HG03103 (cell line): ENCODE data around the gene ALDH1A1.

Source experiments
- ATAC-seq: cut with Tn5 transposase; IDR thresholded peaks from one replicate; pipeline ENCODE4 v1.9.1; 2021; ENCODE audit warnings: low read depth; ENCODE audit not compliant: unreplicated experiment

Gene ALDH1A1

GRCh38 chr9:72921888-72922654, 30.8 kb downstream of the ALDH1A1 start:
- ATAC-seq, result no peak

GRCh38 chr9:72919246-72919945, 33.5 kb downstream of the ALDH1A1 start:
- ATAC-seq, result no peak

GRCh38 chr9:72917892-72918509, 34.9 kb downstream of the ALDH1A1 start:
- ATAC-seq, result no peak

GRCh38 chr9:72915659-72916058, 37.2 kb downstream of the ALDH1A1 start:
- ATAC-seq, result no peak

- ATAC-seq, result no peak
These were observed 38.1 kb downstream of the ALDH1A1 start for GRCh38 chr9:72914750-72915149.

GRCh38 chr9:72913382-72914009, 39.4 kb downstream of the ALDH1A1 start:
- no peak for ATAC-seq

GRCh38 chr9:72912476-72913381, 40.1 kb downstream of the ALDH1A1 start:
- ATAC-seq, result no peak

GRCh38 chr9:72911816-72912215, 41.0 kb downstream of the ALDH1A1 start:
- no peak for ATAC-seq

GRCh38 chr9:72911247-72911775, 41.5 kb downstream of the ALDH1A1 start:
- ATAC-seq, result no peak

GRCh38 chr9:72909428-72909827, 43.4 kb downstream of the ALDH1A1 start:
- no peak for ATAC-seq

GRCh38 chr9:72907421-72907820, 45.4 kb downstream of the ALDH1A1 start:
- ATAC-seq, result no peak

GRCh38 chr9:72906810-72907209, 46.0 kb downstream of the ALDH1A1 start:
- ATAC-seq, result no peak

- no peak for ATAC-seq
These were observed 47.1 kb downstream of the ALDH1A1 start for GRCh38 chr9:72905514-72906480.

- ATAC-seq, result no peak
These were observed 48.4 kb downstream of the ALDH1A1 start for GRCh38 chr9:72904267-72905093.

- no peak for ATAC-seq
These were observed 49.8 kb downstream of the ALDH1A1 start for GRCh38 chr9:72903103-72903502.

- ATAC-seq, result no peak
These were observed 50.6 kb downstream of the ALDH1A1 start for GRCh38 chr9:72902268-72902667.

GRCh38 chr9:72899734-72900477, 52.9 kb downstream of the ALDH1A1 start:
- no peak for ATAC-seq
